HG02840 (cell line): ENCODE measurements around the gene WDFY4.

Source experiments
- ATAC-seq: cut with Tn5 transposase; IDR thresholded peaks from one replicate; pipeline ENCODE4 v1.9.1; 2021; ENCODE audit warnings: mild to moderate bottlenecking, moderate library complexity, moderate number of reproducible peaks; ENCODE audit not compliant: unreplicated experiment, low FRiP score

WDFY4 gene

GRCh38 chr10:48705401-48705938 lies 20.8 kb downstream of the WDFY4 start:
- ATAC-seq = no peak

- ATAC-seq = no peak
Measured at GRCh38 chr10:48707472-48707871, 22.8 kb downstream of the WDFY4 start.

- ATAC-seq = no peak
Measured at GRCh38 chr10:48708144-48708543, 23.5 kb downstream of the WDFY4 start.

- ATAC-seq = no peak
Measured at GRCh38 chr10:48710647-48711275, 26.1 kb downstream of the WDFY4 start.

- ATAC-seq = no peak
Measured at GRCh38 chr10:48711830-48712229, 27.2 kb downstream of the WDFY4 start.

- ATAC-seq = no peak
Measured at GRCh38 chr10:48714088-48714487, 29.4 kb downstream of the WDFY4 start.

- no peak for ATAC-seq
Measured at GRCh38 chr10:48716416-48716815, 31.7 kb downstream of the WDFY4 start.

GRCh38 chr10:48720611-48721010 lies 35.9 kb downstream of the WDFY4 start:
- no peak for ATAC-seq

- ATAC-seq = no peak
Measured at GRCh38 chr10:48722153-48723145, 37.8 kb downstream of the WDFY4 start.

GRCh38 chr10:48724127-48724526 lies 39.5 kb downstream of the WDFY4 start:
- ATAC-seq = no peak

- no peak for ATAC-seq
Measured at GRCh38 chr10:48725708-48726107, 41.0 kb downstream of the WDFY4 start.

GRCh38 chr10:48727866-48728265 lies 43.2 kb downstream of the WDFY4 start:
- ATAC-seq = no peak

- no peak for ATAC-seq
Measured at GRCh38 chr10:48729222-48729621, 44.5 kb downstream of the WDFY4 start.

GRCh38 chr10:48729941-48730457 lies 45.3 kb downstream of the WDFY4 start:
- no peak for ATAC-seq

GRCh38 chr10:48731141-48731540 lies 46.5 kb downstream of the WDFY4 start:
- ATAC-seq = no peak

- ATAC-seq = no peak
Measured at GRCh38 chr10:48731654-48732053, 47.0 kb downstream of the WDFY4 start.

GRCh38 chr10:48733329-48733728 lies 48.7 kb downstream of the WDFY4 start:
- ATAC-seq = no peak

GRCh38 chr10:48735836-48736390 lies 51.2 kb downstream of the WDFY4 start:
- ATAC-seq = no peak

- ATAC-seq = no peak
Measured at GRCh38 chr10:48736596-48736995, 51.9 kb downstream of the WDFY4 start.

- ATAC-seq = no peak
Measured at GRCh38 chr10:48737886-48738285, 53.2 kb downstream of the WDFY4 start.

- no peak for ATAC-seq
Measured at GRCh38 chr10:48739170-48739569, 54.5 kb downstream of the WDFY4 start.
